Posterior cingulate gyrus (tissue), 11 donors: ENCODE data around the gene GNLY.
"Not testable (repeated sequence)": the region's sequence is repeated elsewhere in the genome, so short reads cannot be mapped to it uniquely, and the experiment has no call there.

ENCODE experiments used
- DNase-seq, 10 donors: peaks; one replicate each; pipeline versions ENCODE4 v3.0.0 to v3.0.0-alpha.2; 2020 to 2021; ENCODE audit warnings: mixed read lengths in 3 of 10
- intact Hi-C: fragments of 100-400 bp; cut with DNase I; formaldehyde crosslinking; loops from one replicate; pipeline ENCODE4 v1.15.1; 2023

Gene GNLY

DNA sequence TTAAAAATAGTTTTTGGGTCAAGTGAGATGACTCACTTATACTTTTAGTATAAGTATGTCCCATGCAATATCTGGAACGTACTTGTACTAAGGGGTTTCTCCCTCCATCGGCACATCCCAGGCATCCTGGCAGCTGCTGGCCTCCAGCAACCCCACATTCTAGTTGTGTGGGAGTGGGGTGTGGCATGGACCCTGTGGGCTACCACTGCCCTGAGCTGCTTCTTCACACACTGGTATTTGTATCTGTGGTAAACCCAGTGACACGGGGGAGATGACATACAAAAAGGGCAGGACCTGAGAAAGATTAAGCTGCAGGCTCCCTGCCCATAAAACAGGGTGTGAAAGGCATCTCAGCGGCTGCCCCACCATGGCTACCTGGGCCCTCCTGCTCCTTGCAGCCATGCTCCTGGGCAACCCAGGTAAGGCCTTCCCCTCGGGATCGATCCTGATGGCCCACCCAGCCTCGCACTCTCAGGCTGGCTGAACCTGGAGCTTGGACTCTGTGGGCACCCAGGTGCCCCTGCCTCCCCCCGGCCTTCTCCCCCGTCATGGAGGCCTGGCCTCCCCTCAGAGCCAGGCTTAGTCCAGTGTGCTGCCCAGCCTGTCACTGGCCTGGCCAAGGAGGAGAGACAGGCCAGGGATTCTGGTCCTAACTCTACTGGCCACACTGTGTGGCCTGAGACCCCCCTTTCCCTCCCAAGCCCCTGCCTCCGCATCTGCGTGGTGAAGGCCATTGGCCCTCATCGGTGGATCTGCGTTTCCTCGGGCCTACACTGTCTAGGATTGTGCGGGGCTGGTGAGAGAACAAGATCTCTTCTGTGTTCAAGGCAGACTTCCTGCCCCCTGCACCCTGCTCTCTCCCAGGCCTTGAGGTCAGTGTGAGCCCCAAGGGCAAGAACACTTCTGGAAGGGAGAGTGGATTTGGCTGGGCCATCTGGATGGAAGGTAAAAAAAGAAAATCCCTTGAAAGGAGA lies at the start of gene GNLY:
TSS of gene GNLY (plus strand) at position 307 of the 974 bp plus-strand sequence. CDS start at position 368, 61 bp downstream.
- no peak for DNase-seq
- intact Hi-C loops = no loop called here

DNA sequence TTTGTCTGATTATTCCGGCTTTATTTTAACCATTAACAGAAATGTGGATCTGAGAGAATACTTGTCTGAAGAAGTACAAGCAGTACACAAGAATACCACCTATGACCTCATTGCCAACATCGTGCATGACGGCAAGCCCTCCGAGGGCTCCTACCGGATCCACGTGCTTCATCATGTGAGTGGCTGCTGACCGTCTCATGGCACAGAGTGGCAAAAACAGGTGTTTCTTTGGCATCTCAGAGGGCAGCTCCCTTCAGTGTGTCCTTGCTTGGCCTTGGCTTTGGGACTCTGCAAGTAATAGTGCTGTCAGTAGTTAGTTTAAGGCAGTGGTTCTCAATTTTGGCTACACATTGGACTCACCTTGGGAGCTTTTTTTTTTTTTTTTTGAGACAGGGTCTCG lies 49.2 kb upstream of the GNLY start:
- intact Hi-C loops = no loop called here

DNA sequence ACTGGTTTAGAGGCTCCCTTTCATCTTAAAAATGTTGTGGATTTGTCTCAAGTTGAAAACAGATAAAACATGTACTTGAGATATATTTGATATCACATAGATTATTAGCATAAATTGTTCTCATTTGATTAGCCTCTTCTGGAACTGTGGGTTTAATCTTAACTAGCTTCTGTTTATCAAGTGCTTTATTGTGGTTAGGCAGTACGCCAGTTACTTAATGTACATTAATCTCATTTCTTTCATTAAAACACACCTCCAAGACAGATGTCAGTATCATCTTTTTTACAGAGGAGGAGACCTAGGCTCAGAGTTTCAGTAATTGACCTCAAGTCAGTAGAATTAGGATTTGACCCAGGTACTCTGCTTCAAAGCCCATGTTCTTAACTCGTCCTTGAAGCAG lies 48.0 kb upstream of the GNLY start:
- no peak for DNase-seq
- intact Hi-C loops = no loop called here

More for the DNA sequence above, 49.2 kb upstream of the GNLY start:
- no peak for DNase-seq

DNA sequence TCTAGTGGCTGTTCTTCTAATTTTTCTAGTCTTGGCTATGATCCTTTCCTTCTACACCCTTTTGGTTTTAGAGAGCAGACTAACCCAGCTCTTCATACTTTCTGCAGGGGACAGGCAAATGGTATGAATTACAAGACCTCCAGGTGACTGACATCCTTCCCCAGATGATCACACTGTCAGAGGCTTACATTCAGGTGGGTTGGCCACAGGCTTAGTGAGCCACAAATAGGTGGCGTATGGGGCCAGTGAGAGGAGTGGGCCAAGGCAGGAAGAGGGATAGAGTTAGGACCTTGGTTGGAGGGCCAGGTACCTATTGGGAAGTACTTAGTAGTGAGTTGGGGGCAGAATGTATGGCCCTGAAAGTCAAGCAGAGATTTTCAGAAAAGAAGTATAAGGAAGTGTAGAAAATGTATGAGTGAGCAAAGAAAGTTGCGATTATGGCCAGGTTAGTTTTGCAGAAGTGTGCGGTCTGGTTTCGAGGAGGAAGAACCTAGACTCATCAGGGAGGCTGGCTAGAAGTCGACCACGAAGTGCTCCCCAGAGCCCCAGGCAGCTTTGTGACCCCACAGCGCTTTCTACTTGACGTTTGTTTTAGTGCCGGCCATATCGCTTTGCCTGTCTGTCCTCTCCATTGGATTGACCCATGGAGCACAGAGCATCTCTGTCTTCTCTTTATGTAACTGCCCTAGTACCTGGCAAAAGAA lies 46.2 kb upstream of the GNLY start:
- DNase-seq = no peak

DNA sequence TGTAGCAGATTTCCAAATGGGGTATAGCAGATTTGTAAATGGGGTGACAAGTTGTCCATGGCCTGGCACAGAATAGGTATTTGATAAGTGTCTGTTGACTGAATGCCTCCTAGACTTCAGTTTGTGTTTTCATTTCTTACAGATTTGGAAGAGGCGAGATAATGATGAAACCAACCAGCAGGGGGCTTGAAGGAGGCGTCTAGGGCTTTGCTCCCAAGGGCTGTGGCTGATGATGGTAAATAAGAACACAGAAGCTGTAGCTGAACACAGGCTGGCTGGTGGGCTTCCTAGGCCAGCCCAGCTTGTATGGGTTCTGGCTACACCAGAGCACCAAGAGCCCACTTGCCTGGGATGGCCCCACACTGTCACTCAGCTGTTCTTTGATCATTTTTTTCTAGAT lies 45.5 kb upstream of the GNLY start:
- peak in 1 of 10 donors; percentile 67 for DNase-seq
- intact Hi-C loops = no loop called here

More for the DNA sequence above, 46.2 kb upstream of the GNLY start:
- intact Hi-C loops = no loop called here

DNA sequence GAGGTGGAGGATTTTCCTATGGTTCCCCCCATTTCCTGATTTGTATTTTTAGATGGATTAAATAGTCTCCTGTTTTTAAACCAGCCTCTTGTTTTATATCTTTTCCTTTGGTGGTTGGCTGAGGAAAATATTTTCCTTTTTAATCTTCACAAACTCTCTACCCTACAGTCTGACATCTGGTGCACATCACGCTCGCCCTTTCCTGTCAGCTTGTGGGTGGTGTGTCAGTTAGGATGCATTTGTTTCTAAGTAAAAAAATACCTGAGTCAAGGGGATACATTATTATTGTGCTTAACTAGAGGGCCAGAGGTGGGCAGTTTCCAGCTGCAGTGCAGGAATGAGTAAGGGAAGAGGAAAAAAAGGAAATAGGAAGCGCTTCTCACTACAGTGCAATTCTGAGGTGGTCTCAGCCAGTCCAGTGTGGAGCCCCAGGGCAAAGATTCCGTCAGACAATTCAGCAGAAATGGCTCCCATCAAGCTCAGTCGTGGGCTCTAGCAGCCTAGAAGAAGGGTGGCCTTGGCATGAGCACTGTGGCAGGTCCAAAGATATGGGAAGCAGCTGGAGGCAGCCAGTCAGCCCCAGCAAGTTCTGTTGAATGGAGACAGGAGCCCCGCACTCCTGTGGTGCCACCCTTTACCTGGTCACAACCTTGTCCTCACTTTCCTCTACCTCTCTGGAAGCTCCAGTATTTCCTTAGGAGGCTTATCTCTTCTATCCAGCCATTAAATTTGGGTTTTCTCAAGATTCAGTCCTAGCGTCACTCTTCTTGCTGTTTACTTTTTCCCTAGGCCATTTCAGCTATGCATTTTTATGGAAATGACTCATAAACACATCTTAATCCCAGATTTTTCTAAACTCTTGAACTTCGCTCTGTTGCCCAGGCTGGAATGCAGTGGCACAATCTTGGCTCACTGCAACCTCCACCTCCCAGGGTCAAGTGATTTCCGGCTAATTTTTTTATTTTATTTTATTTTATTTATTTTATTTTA lies 44.7 kb upstream of the GNLY start:
- intact Hi-C loops = no loop called here
- no peak for DNase-seq

DNA sequence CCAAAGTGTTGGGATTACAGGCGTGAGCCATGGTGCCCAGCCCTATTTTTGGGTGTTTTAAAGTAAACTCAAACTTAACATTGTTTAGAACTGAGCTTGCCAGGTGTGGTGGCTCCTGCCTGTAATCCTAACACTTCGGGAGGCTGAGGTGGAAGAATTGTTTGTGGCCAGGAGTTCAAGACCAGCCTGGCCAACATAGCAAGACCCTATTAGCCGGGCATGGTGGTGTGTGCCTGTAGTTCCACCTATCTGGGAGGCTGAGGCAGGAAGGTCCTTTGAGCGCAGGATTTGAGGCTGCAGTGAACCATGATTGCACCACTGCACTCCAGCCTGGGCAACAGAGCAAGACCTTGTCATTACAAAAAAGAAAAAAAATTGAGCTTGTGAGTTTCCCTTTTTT lies 43.7 kb upstream of the GNLY start:
- DNase-seq = no peak
- intact Hi-C loops = no loop called here

DNA sequence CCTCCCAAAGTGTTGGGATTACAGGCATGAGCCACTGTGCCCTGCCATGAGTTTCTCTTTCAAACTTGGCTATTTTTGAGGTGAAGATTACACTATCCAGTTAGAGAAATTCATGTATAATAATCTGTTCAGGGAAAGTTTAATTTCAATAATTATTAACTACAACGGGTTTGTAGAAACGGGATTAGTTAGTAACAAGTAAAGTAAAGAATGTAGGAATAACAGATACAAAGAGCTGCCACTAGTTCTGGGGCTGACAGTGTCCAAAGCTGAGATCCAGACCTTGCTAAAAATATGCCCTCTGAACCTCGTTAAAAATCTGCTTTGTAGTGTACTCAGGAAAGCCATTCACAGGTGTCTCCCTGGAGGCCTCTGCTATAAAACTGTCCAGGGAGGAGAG lies 43.1 kb upstream of the GNLY start:
- DNase-seq = no peak

DNA sequence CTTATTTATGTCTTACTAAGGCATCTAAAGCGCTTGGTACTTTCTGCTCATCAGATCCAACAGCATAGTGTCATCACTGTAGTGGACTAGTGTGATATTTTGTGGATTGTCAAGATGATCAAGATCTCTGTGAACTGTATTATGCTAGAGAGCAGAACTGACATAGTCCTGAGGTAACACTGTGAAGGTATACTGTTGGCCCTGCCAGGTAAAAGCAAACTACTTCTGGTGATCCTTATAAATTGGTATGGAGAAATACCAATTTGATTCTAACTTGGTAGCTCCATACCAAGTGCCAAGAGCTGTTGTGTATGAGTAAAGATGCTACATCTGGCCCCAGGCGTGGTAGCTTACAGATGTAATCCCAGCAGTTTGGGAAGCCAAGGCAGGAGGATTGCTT lies 42.1 kb upstream of the GNLY start:
- DNase-seq = no peak
- intact Hi-C loops = no loop called here

More for the DNA sequence above, 43.1 kb upstream of the GNLY start:
- intact Hi-C loops = no loop called here

DNA sequence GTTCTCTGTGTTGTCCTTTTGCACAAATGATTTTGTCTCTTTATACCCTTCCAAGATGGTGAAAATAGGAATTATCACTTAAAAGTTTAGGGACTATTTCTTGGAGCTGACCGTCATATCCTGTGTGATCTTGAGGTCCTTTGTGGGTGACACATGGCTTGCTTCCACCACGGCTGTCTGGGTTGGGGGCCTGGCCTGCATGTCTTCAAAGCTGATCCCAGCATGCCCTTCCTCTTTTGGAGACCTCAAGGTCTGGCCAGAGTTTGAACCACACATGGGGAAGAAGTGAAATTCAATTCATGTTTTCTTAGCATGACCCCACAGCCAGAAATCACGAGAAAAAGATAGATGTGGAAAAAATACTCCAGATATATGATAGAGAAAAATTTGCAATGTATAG lies 40.2 kb upstream of the GNLY start:
- no peak for DNase-seq
- intact Hi-C loops = no loop called here

DNA sequence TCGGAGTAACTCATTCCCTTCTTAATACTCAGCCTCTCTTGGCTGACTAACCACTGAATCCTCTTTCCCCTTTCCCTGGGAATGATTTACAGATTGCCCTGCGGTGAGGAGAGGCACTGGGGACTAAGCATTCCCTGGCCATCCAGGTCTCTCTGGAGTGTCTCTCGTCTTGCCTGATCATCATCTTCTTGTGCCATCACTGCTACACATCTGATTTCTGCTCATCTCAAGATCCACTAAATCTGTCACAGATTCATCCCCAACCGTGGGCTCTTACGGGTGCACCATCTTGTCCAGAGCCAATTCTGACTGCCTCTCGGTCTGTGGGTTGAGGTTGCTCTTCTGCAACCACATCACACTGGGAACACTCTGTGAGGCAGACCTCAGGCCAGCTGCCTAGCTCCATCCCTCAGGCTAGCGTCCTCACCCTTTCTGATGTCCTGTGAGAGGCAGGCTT lies 38.2 kb upstream of the GNLY start:
- no peak for DNase-seq
- intact Hi-C loops = no loop called here

DNA sequence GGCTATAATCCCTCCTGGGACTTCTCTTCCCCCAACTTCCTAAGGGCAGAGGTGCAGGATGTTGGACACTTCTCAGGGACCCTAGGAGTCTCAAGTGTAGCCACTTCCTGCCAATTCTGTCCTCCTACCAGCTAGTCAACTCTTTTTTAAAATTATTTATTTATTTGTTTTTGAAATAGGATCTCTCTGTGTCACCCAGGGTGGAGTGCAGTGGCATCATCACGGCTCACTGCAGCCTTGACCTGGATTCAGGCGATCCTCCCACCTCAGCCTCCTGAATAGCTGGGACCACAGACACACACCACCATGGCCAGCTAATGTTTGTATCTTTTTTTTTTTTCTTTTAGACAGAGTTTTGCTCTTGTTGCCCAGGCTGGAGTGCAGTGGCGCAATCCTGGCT lies 37.7 kb upstream of the GNLY start:
- no peak for DNase-seq
- intact Hi-C loops = no loop called here

DNA sequence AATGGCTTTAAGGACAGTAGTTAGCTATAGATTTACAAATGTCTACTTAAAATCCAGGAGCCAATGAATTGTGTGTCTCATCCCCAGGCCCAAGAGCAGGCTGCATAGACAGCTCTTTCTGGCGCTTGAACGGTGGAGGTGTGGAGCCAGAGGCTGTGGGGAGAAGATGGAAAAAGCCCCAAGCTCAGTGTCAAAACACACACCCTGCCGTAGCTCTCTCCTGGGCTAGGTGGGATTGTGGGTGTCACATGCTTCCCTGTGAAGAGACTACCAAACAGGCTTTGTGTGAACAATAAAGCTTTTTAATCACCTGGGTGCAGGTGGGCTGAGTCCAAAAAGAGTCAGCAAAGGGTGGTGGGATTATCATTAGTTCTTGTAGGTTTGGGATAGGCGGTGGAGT lies 36.8 kb upstream of the GNLY start:
- DNase-seq, intact Hi-C loops: not testable (repeated sequence)

DNA sequence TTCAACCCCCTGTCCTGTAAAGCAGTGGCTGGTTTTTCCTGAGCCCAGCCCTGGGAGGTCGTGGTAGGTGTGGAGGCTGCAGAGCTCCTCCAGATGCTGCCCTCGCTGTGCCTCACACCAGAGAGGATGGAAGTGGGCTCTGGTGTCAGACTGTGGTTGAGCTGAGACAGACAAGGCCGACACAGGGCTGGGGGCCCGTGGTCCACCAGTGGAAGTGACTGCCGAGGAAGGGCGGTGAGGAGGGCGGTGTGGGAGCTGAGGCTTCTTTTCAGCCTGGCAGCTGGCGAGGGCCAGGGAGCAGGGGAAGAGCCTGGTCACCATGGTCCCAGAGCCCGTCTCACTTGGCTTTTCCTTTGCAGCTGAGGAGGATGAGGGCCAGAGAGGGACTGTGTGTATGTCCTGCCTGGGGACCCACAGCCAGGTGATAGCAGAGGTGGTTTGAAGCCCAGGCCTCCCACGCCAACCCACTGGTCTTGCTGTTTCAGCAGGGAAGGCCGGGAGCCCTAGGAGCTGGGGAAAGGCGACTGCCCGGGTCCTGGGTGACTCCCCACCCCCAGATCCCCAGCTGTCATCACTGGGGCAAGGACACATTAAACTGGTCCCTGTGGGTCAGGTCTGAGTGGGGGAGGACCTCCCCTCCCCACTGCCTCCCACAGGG lies 34.7 kb upstream of the GNLY start:
- intact Hi-C loops = no loop called here
- DNase-seq = no peak

DNA sequence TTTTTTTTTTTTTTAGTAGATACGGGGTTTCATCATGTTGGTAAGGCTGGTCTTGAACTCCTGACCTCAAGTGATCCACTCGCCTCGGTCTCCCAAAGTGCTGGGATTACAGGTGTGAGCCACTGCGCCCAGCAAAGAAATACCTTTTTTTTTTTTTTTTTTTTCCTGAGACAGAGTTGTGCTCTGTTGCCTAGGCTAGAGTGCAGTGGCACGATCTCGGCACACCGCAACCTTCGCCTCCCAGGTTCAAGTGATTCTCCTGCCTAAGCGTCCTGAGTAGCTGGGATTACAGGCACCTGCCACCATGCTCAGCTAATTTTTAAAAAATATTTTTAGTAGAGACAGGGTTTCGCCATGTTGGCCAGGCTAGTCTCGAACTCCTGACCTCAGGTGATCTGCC lies 33.9 kb upstream of the GNLY start:
- intact Hi-C loops, DNase-seq: not testable (repeated sequence)

DNA sequence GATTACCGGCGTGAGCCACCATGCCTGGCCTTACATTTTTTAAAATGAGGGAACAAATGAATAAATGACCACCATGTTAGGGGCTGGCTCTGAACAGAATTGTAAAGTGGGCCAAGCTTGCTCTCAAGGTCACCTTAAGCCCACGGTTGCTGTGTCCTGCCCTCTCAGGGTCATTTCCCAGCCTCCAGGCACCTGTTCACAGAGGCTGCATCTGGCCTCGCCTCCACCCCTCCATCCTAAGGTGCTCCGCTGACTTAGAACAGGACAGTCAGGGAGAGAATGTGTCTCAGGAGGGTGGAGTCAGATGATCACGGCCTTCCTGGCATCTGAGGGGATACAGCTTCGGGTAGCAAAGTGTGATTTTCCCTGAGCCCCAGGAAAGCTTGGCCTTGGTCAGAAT lies 33.4 kb upstream of the GNLY start:
- DNase-seq = no peak
- intact Hi-C loops = no loop called here

DNA sequence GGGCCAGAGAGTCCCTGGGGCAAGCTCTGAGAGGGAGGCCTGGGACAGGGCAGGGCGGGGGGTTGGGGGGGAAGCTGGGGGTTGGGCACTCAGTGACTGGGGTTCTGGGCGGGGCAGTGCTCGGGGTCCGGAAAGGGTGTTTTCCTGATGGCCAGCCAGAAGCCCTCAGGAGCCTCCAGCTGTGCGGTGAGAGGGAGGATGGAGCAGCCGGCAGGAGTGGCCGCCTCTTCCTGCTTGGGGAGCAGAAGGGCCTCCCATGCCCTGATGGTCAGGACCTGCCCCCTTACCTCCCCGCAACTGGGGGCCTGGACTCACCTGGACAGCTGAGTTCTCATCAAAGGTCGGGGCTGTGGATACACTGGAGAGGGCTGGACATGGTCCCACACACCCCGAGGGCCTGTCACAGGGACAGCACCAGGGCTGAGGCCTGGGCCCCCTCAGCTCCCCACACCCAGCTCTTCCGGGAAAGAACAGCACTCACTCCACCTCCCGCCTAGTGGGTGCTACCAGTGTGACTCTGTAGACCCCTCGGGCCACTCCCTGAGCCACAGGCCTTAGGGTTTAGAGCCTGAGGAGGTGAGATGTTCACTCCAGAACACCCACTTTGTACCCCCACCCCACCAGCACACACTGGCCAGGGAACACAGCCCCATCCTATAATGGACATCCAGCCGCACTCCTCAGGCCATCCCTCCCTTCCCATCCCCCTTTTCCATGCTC lies 32.9 kb upstream of the GNLY start:
- DNase-seq = no peak
- intact Hi-C loops = no loop called here

DNA sequence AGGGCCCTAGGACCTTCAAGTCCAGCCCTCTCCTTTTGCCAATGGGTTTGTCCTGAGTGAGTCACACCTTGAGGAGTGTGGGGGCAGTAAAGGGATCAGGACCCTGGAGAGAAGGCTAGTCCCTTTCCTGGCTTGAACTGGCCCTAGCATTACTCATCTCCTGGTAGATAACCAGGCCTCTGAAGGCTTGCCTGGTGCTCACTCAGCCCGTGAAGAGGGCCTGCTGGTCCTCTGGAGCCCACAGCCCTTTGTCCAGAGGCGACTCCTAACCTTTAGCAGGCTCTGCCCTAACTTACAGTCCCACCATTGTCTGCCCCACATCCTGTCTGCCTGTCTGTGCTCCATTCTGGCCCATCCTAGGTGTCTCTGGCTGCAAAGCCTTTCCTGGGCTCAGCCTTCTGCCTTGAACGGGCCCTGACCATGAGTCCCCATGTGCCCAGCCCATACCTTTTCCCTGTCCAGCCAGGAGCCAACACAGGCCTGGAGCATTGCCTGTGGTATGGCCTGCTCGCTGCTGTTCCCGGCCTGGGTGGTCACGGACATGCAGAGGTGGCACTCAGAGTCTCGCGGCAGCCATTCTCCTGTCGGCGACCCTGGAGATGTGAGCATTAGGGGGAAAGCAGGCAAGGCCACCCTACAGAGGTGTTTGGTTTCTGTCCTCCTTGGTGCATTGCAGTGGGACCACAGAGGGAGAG lies 31.1 kb upstream of the GNLY start:
- no peak for DNase-seq
- intact Hi-C loops = no loop called here
